ENCODE measurements around the gene CADM4.
A peak's percentile ranks its signal among the peaks of the same experiment; 100 is the strongest.
"Not testable (repeated sequence)": the region's sequence is repeated elsewhere in the genome, so short reads cannot be mapped to it uniquely, and the experiment has no call there.

CADM4 gene

DNA sequence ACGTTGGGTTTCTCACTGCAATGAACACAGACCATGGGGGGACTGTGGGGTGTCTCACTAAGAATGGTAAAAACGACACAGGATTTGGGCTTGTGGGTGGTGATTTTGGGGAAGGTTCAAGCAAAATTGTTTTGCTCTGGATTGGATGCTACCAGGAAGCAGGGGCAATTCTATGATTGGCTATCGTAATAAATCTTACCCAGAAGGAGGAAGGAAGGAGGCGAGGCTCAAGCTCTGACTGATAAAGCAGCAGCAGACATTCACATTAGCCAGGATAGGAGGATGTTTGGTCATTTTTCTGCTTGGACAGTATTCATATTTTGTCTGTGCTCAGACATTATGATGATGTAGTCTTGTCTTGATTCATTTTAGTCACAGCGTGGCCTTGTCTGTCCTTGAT lies 41.8 kb downstream of the CADM4 start:
- Histone ChIP-seq H3K4me1 (ENCODE audit: insufficient read depth, low read length) (no peaks in the 10 kb centered on the region), H3K9ac (ENCODE audit: low read depth, low read length) (no peak overlapping the region), H3K36me3 (ENCODE audit: insufficient read depth, low read length) (peaks cover 7% of the 10 kb centered on the region; the same call in 1 of the 2 replicates)

DNA sequence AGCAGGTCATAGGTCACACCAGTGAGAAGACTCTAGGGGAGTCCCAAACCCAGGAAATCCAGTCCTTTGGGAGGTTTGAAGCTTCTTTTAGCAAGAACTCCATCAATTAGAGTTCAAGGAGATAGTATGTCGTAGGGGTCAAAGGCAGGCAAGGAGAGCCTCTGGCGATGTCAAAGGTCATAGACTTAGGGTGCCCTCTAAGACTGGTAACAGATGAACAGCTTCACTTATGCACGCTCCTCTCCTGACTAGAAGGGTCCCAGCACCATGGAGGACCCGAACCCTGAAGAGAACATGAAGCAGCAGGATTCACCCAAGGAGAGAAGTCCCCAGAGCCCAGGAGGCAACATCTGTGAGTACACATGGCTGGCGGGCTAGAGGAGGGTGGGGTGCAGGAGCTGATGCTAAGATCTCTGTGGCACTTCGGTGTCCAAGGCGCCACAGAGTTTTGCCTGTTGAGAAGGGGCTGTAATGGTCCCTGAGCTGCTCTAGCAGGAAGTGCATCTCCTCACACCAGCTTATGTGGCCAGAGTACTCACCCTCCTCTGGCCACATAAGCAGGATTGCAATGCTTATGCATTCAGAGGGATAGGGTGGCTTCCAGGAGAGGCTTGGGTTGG lies 42.7 kb downstream of the CADM4 start:
- Histone ChIP-seq H3K4me1 (ENCODE audit: insufficient read depth, low read length) (no peaks in the 10 kb centered on the region), H3K9ac (ENCODE audit: low read depth, low read length) (peak overlapping the region; percentile 76), H3K36me3 (ENCODE audit: insufficient read depth, low read length) (peaks cover 7% of the 10 kb centered on the region; the same call in 1 of the 2 replicates), H3K9me3 (ENCODE audit: control insufficient read depth, insufficient read depth, low read length) (no peaks in the 10 kb centered on the region)

More for the DNA sequence above, 41.8 kb downstream of the CADM4 start:
- H3K9me3 ChIP-seq (ENCODE audit: control insufficient read depth, insufficient read depth, low read length) = no peaks in the 10 kb centered on the region

DNA sequence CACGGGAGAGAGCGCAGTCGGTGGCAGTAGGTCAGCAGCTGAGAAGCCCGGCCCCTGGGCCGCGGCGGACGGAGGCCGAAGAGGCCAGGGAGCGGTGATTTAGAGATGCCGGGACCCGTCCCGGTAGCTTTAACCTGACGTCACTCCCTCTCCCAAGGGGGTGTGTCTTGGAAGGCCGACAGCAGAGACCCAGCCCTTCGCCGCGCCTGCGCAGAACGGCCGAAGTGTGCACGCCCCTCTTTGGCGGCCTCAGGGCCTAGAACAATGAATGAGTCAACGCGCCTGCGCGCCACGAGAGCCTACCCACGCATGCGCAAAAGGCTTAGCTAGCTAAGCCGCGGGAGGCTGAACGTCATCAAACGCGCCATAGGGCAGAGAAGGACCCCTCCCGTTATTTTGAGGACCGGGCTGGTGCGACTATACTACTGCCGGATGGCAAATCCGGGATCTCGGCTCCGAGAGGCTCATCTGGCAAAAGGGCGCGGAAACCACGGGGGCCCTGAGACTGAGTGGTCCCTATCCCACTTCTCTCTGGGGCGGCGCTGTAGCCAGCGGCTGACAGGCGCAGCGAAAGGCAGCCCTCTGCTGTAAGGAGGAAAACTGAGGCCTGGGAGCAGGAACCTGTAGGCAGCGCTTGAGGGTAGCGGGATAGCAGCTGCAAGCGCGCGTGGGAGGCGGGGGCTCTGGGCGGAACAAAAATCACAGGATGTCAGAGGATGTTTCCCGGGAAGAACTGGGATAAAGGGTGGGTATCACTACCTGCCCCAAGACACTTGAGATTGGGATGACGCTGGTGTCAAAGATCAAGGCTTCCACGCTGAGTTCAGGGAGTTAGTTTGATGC lies 43.4 kb downstream of the CADM4 start, which contains the start of the genes IRGQ and ZNF576:
Gene IRGQ, minus strand, starts transcription at position 136 of the 843 bp plus-strand sequence. CDS start 796 bp downstream, outside the sequence.
Gene ZNF576, plus strand, starts transcription at position 597 of the 843 bp plus-strand sequence. CDS start 514 bp downstream, outside the sequence.
- H3K4me1 ChIP-seq (ENCODE audit: insufficient read depth, low read length) = no peaks in the 10 kb centered on the region
- peaks cover 7% of the 10 kb centered on the region; the same call in 1 of the 2 replicates for H3K36me3 ChIP-seq (ENCODE audit: insufficient read depth, low read length)

DNA sequence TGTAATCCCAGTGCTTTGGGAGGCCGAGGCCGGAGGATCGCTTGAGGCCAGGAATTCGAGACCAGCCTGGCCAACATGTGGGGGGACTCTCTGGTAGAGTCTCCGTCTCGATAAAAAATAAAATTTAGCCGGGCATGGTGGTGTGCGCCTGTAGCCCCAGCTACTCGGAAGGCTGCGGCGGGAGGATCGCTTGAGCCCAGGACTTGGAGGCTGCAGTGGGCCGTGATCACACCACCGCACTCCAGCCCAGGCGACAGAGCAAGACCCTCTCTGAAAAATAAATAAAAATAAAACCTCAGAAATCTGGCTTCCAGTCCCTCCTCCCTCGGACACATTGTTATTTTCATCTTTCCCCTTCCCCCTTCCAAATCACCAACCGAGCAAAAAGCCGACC lies 44.0 kb downstream of the CADM4 start:
- H3K4me1 ChIP-seq (ENCODE audit: insufficient read depth, low read length) = no peaks in the 10 kb centered on the region
- peak overlapping the region; percentile 69 for H3K9ac ChIP-seq (ENCODE audit: low read depth, low read length)
- H3K9me3 ChIP-seq (ENCODE audit: control insufficient read depth, insufficient read depth, low read length) = no peaks in the 10 kb centered on the region
- peaks cover 7% of the 10 kb centered on the region; the same call in 1 of the 2 replicates for H3K36me3 ChIP-seq (ENCODE audit: insufficient read depth, low read length)

More for the DNA sequence above, 43.4 kb downstream of the CADM4 start, which contains the start of the genes IRGQ and ZNF576:
- peak within 1 kb of the TSS; percentile 76 for H3K9ac ChIP-seq (ENCODE audit: low read depth, low read length)
- H3K9me3 ChIP-seq (ENCODE audit: control insufficient read depth, insufficient read depth, low read length) = no peaks in the 10 kb centered on the region

DNA sequence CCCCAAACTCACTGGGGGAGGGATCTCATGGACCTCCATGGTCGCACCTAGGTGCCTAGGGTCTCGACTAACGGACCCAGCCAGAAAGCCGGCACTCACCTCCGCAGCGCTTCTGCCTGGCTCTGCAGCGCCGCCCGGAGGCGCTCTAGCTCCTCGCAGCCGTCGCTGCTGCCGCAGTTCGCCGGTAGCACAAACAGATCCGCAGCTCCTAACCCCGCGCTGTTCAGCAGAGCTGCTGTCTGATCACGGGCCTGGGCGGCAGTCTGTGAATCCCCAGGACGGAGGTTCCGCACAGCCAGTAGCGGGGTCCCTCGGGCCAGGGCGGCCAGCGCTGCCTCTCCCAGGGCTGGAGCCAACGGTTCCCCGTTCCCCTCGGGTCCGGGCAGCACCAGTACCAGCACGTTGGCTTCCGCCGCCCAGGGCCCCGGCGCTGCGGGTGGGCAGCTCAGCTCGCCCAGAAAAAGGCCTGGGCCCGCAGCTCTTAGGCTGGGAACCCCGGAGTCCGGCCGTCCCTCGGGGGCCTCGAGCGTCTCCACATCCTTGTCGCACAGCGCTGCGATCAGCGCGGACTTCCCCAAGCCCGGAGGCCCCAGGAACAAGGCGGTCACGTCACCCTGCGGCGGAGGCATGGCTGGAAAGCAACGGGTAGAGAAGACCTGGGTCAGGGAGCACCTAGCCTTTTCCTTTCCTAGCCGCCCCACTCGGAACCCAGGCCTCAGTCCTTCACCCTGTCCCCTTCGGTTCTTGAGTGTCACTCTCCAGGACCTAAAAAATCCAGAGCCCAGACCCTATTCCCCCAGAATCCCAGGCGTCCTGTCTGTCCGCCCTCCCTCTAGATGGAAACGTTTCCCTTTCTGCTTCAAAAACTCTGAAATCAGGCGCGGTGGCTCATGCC lies 44.7 kb downstream of the CADM4 start:
- peak overlapping the region; percentile 69 for H3K9ac ChIP-seq (ENCODE audit: low read depth, low read length)
- no peaks in the 10 kb centered on the region for H3K9me3 ChIP-seq (ENCODE audit: control insufficient read depth, insufficient read depth, low read length)
- H3K4me1 ChIP-seq (ENCODE audit: insufficient read depth, low read length) = no peaks in the 10 kb centered on the region
- H3K36me3 ChIP-seq (ENCODE audit: insufficient read depth, low read length) = peaks cover 6% of the 10 kb centered on the region; the same call in 1 of the 2 replicates

DNA sequence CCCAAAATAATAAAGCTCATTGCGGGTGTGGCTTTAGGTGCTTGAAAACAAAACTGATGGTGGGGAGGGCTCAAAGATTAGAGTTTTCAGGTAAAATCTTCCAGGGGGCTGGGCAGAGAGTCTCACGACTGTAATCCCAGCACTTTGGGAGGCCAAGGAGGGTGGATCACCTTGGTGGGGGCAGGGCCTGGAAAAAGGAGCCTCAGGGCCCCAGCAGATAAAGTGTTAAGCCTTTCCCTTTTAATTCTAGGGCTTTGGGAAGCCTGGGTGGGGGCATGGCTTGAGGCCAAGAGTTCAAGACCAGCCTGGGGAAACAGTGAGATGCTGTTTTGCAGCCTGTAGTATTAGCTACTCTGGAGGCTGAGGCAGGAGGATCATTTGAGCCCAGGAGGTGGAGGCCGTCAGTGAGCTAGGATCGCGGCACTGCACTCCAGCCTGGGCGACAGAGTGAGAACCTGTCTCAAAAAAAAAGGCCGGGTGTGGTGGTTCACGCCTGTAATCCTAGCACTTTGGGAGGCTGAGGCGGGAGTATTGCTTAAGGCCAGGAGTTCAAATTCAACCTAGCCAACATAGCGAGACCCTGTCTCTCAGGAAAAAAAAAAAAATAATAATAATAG lies 45.5 kb downstream of the CADM4 start:
- Histone ChIP-seq H3K9me3 (ENCODE audit: control insufficient read depth, insufficient read depth, low read length) (no peaks in the 10 kb centered on the region), H3K4me1 (ENCODE audit: insufficient read depth, low read length) (no peaks in the 10 kb centered on the region), H3K9ac (ENCODE audit: low read depth, low read length) (no peak overlapping the region), H3K36me3 (ENCODE audit: insufficient read depth, low read length) (peaks cover 4% of the 10 kb centered on the region; the same call in 1 of the 2 replicates)

DNA sequence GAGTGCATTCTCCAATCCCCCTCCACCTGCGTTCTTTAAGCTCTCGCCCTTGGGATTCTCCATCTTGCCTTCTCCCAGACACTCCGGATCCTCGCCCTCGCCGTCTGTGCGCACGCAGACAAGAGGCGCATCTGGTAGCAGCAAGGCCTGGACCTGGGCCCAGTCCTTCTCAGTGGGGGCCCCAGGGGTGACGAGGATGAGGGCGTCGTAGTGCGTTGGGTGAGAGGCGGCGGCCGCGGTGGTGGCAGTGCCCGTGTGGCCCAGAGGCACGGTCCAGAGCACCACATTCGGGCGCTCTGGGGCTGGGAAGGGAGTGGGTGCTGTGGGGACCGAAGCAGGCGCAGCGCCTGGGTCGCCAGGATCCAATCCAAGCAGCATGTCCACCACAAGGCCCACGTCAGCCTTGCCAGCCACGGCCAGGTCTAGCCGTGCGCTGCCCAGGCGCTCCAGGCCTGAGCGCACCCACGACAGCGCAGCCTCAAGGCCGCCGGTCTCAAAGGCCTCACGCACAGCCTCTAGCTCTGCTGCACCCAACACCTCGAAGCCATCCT lies 46.8 kb downstream of the CADM4 start:
- no peaks in the 10 kb centered on the region for H3K9me3 ChIP-seq (ENCODE audit: control insufficient read depth, insufficient read depth, low read length)
- H3K9ac ChIP-seq (ENCODE audit: low read depth, low read length) = no peak overlapping the region
- H3K4me1 ChIP-seq (ENCODE audit: insufficient read depth, low read length) = no peaks in the 10 kb centered on the region
- peaks cover 4% of the 10 kb centered on the region; the same call in 1 of the 2 replicates for H3K36me3 ChIP-seq (ENCODE audit: insufficient read depth, low read length)

DNA sequence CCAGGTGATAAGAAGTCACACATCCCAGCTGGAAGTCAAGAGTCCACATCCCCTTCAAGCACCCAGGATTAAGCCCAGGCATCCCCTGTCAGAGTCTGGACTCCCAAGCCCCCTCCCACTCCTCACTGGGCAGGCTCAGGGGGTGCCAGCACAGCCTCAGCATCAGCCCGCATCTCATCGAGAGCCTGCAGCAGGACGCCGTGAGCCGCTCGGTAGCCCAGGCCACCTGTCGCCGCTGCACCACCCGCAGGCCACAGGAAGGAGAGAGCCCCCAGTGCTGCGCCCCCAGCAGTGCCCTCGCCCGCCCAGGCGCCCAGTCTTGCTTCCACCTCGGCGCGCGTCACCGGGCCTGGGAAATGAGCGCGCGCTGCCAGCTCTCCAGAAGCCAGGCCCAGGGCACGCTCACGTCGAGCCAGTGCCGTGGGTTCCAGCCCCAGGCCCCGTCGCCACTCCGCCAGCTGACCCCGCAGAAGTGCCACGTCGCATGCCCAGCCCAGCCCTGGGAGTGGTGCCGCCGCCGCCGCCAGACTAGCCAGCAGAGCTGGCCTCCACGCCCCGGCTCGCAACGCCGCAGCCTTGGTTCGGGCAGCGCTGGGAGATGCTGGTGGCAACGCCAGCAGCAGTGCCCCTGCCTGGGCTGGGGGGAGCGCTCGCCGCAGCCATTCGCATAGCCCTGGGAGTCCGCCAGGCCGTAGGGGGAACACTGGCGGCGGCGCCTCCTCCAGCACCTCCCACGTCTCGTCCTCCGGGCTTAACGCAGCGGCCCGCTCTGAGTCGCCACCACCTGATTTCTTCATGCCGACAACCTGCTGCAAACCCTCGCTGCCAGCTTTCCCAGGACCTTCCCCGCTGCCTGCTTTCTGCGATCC lies 47.5 kb downstream of the CADM4 start:
- no peaks in the 10 kb centered on the region for H3K4me1 ChIP-seq (ENCODE audit: insufficient read depth, low read length)
- H3K9ac ChIP-seq (ENCODE audit: low read depth, low read length) = no peak overlapping the region
- no peaks in the 10 kb centered on the region for H3K9me3 ChIP-seq (ENCODE audit: control insufficient read depth, insufficient read depth, low read length)
- peaks cover 4% of the 10 kb centered on the region; the same call in 1 of the 2 replicates for H3K36me3 ChIP-seq (ENCODE audit: insufficient read depth, low read length)

DNA sequence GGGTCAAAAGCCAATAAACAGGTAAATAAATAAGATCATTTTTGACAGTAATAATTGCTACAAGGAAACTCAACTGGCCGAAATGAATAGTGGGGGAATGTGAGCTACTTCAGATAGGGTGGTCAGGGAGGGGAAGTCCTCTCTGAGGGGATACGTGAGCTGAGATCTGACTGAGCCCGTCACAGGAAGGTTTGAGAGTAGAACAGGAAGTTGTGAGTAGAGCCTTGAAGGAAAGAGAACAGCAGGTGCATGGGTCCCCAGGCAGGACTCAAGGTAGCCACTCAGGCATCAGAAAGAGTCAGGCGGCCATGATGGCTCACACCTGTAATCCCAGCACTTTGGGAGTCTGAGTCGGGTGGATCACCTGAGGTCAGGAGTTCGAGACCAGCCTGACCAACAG lies 50.0 kb downstream of the CADM4 start:
- Histone ChIP-seq H3K4me1 (ENCODE audit: insufficient read depth, low read length) (no peaks in the 10 kb centered on the region), H3K36me3 (ENCODE audit: insufficient read depth, low read length) (peaks cover 4% of the 10 kb centered on the region; the same call in 1 of the 2 replicates), H3K9me3 (ENCODE audit: control insufficient read depth, insufficient read depth, low read length) (no peaks in the 10 kb centered on the region), H3K9ac (ENCODE audit: low read depth, low read length) (no peak overlapping the region)

DNA sequence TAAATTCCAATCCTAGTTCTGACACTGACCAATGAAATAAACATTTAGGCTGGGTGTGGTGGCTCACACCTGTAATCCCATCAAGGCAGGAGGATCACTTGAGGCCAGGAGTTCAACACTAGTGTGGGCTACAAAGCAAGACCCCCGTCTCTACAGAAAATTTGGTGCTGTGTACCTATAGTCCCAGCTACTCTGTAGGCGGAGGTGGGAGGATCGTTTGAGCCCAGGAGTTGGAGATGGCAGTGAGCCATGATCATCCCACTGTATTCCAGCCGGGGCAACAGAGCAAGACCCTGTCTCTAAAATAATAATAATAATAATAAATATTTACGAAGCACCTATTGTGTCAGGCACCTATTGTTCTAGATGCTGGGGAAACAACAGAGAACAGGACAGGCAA lies 50.4 kb downstream of the CADM4 start:
- Histone ChIP-seq H3K4me1 (ENCODE audit: insufficient read depth, low read length) (no peaks in the 10 kb centered on the region), H3K9ac (ENCODE audit: low read depth, low read length) (no peak overlapping the region), H3K9me3 (ENCODE audit: control insufficient read depth, insufficient read depth, low read length) (no peaks in the 10 kb centered on the region), H3K36me3 (ENCODE audit: insufficient read depth, low read length) (peaks cover 4% of the 10 kb centered on the region; the same call in 1 of the 2 replicates)

DNA sequence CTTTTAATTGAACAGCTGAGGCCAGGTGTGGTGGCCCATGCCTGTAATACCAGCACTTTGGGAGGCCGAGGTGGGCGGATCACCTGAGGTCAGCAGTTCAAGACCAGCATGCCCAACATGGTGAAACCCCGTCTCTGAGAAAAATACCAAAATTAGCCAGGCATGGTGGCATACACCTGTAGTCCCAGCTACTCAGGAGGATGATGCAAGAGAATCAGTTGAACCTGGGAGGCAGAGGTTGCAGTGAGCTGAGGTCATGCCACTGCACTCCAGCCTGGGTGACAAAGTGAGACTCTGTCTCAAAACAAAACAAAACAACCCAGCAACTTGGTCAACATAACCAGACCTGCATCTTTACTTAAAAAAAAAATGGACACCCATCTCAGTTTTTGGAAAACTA lies 52.6 kb downstream of the CADM4 start:
- H3K4me1 ChIP-seq (ENCODE audit: insufficient read depth, low read length); H3K9ac ChIP-seq (ENCODE audit: low read depth, low read length); H3K9me3 ChIP-seq (ENCODE audit: control insufficient read depth, insufficient read depth, low read length); H3K36me3 ChIP-seq (ENCODE audit: insufficient read depth, low read length): not testable (repeated sequence)

DNA sequence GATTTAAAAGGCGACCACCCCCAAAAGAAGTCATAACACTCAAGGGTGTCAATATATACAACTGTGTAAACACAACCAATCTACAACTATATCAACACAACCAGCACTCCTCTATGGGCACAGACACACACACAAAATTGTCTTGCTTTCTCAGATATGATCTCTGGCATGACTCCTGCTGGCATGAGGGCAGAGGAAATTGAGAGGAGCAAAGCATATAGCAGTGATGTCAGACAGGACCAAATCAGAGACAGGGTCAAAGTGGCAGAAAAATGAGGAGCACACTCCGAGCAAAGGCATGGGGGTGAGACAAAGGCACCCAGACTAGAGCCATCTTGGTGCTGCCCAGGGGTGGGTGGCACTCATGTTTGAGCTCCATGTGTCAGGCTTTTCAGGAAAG lies 53.3 kb downstream of the CADM4 start:
- Histone ChIP-seq H3K9ac (ENCODE audit: low read depth, low read length) (no peak overlapping the region), H3K4me1 (ENCODE audit: insufficient read depth, low read length) (peaks cover 3% of the 10 kb centered on the region; the same call in 1 of the 2 replicates), H3K9me3 (ENCODE audit: control insufficient read depth, insufficient read depth, low read length) (no peaks in the 10 kb centered on the region), H3K36me3 (ENCODE audit: insufficient read depth, low read length) (no peaks in the 10 kb centered on the region)
